Naive thymus-derived CD8-positive, alpha-beta T cell (primary cell): ENCODE results near the gene GNA12. TPM values are rescaled to one million over a fixed set of nuclear protein-coding genes. Genes with fewer than 3 reads are reported as not detected.
A peak's percentile ranks its signal among the peaks of the same experiment; 100 is the strongest.

Source experiments
- ATAC-seq, 2 donors: fragments of 150-1000 bp; cut with Tn5 transposase in 1 of 2; sonication (Bioruptor Pico), chemical (Tn5 transposase) in 1 of 2; 1 replicate in 1 of 2; 2 replicates in 1 of 2; pipeline ENCODE4 v1.10.0; 2021; ENCODE audit warnings: mild to moderate bottlenecking in 2 of 2, moderate library complexity in 2 of 2
- POLR2A ChIA-PET: fragments of 350-600 bp; sonication (Branson Sonifier 250); formaldehyde crosslinking; loops from one replicate; lab custom pipeline; 2021; ENCODE audit warnings: antibody characterized with exemption; lab: Charles Lee
- DNase-seq, 10 donors: peaks; one replicate each; pipeline versions ENCODE4 v3.0.0 to v3.0.0-alpha.2; 2020 to 2022
- H3K27ac Mint-ChIP-seq, 10 donors: one replicate each; pipeline ENCODE4 v1.8.0; 2020 to 2022; ENCODE audit warnings: mild to moderate bottlenecking in 10 of 10, mixed read lengths in 10 of 10, moderate library complexity in 4 of 10, inconsistent platforms in 1 of 10
- H3K27me3 Mint-ChIP-seq, 5 donors: one replicate each; pipeline ENCODE4 v1.8.0; 2021 to 2022; ENCODE audit warnings: mixed read lengths in 5 of 5
- H3K36me3 Mint-ChIP-seq, 3 donors: one replicate each; pipeline ENCODE4 v1.8.0; 2020 to 2022; ENCODE audit warnings: mixed read lengths in 3 of 3, mild to moderate bottlenecking in 2 of 3, inconsistent platforms in 1 of 3
- H3K4me1 Mint-ChIP-seq, 4 donors: one replicate each; pipeline ENCODE4 v1.8.0; 2021 to 2022; ENCODE audit warnings: mixed read lengths in 4 of 4
- H3K4me3 Mint-ChIP-seq, 10 donors: one replicate each; pipeline ENCODE4 v1.8.0; 2020 to 2022; ENCODE audit warnings: mild to moderate bottlenecking in 10 of 10, mixed read lengths in 10 of 10, moderate library complexity in 6 of 10, inconsistent platforms in 1 of 10
- H3K9me3 Mint-ChIP-seq, 9 donors: one replicate each; pipeline ENCODE4 v1.8.0; 2020 to 2022; ENCODE audit warnings: mixed read lengths in 9 of 9, mild to moderate bottlenecking in 3 of 9, inconsistent platforms in 1 of 9, moderate library complexity in 1 of 9
- polyA plus RNA-seq, 3 donors: library from polyadenylated mRNA; unstranded; fragments of 300-500 nt; fragmentation: Illumina TruSeq; gene quantifications; one replicate each; pipeline ENCODE4 v1.2.3, GENCODE V29; 2021
- total RNA-seq, 8 experiments: library from RNA in 2 of 8; stranded (reverse) in 2 of 8; gene quantifications; one replicate each; pipeline ENCODE4 v1.2.3 and lab custom pipeline; 2021 to 2026

The GNA12 gene
- total RNA-seq: 10 to 100 TPM; 18.7 to 21.4 TPM
- 10 to 100 TPM in 1 of 3 donors, 1 to 10 TPM in 2; 4.6 to 13.7 (median 8.5) TPM for polyA plus RNA-seq
- total RNA-seq (lab: John Stamatoyannopoulos, UW): 18.6 to 39.7 (median 29.7) reads per million in 6 experiments

- H3K9me3 Mint-ChIP-seq: no peaks in the 10 kb centered on the region
- peak within 1 kb of the TSS; percentile 55 to 91 (median 84) for H3K27ac Mint-ChIP-seq
- POLR2A ChIA-PET: interaction anchor here (0.8 kb wide), 1 partner anchor 14 kb away, joined by 3 read pairs; no protein-coding TSS in a partner anchor
- H3K27me3 Mint-ChIP-seq: no peaks in the 10 kb centered on the region
- peaks cover 0 to 5% (median 4%) of the 10 kb centered on the region in 3 donors for H3K36me3 Mint-ChIP-seq
- peaks cover 13 to 45% (median 37%) of the 10 kb centered on the region in 4 donors for H3K4me1 Mint-ChIP-seq
- DNase-seq: peak; percentile 91 to 99 (median 98)
- H3K4me3 Mint-ChIP-seq: peak within 1 kb of the TSS; percentile 79 to 97 (median 92)
- peak; percentile 91 to 93 for ATAC-seq
These were observed at the start of gene GNA12 for GRCh38 chr7:2844153-2845033. Gene GNA12 (minus strand): TSS chr7:2844308. CDS start chr7:2844161, 147 bp downstream.

- Mint-ChIP-seq H3K4me1 (peaks cover 11 to 30% (median 27%) of the 10 kb centered on the region in 4 donors), H3K36me3 (no peaks in the 10 kb centered on the region), H3K4me3 (peak overlapping the region in 9 of 10 donors; percentile 60 to 91 (median 80)), H3K9me3 (peaks cover 0 to under 1% (median 0%) of the 10 kb centered on the region in 9 donors), H3K27ac (peak overlapping the region in 9 of 10 donors; percentile 53 to 90 (median 82)), H3K27me3 (no peaks in the 10 kb centered on the region)
- peak in 1 of 2 donors; percentile 68 for ATAC-seq
- POLR2A ChIA-PET: interaction anchor here (0.6 kb wide), 2 partner anchors 8 to 148 kb away, joined by 3 read pairs; no protein-coding TSS in a partner anchor
- DNase-seq: peak in 3 of 10 donors; percentile 12 to 19 (median 14)
These were observed 49.3 kb upstream of the GNA12 start for GRCh38 chr7:2893411-2893861.

GRCh38 chr7:2892549-2892948 lies 48.4 kb upstream of the GNA12 start:
- DNase-seq (no peak), ATAC-seq (no peak)
- Mint-ChIP-seq H3K36me3 (no peaks in the 10 kb centered on the region), H3K4me3 (peak overlapping the region in 6 of 10 donors; percentile 14 to 56 (median 33)), H3K27me3 (no peaks in the 10 kb centered on the region), H3K27ac (peak overlapping the region in 9 of 10 donors; percentile 29 to 90 (median 56)), H3K4me1 (peaks cover 11 to 30% (median 27%) of the 10 kb centered on the region in 4 donors), H3K9me3 (no peaks in the 10 kb centered on the region)
- POLR2A ChIA-PET: interaction anchor here (0.7 kb wide), 1 partner anchor 87 kb away, joined by 3 read pairs; no protein-coding TSS in a partner anchor

GRCh38 chr7:2887816-2888215 lies 43.7 kb upstream of the GNA12 start:
- H3K9me3 Mint-ChIP-seq: no peaks in the 10 kb centered on the region
- no peak overlapping the region for H3K27ac Mint-ChIP-seq
- no peaks in the 10 kb centered on the region for H3K27me3 Mint-ChIP-seq
- no peaks in the 10 kb centered on the region for H3K36me3 Mint-ChIP-seq
- POLR2A ChIA-PET: no interaction called here
- peaks cover 6 to 18% (median 9%) of the 10 kb centered on the region in 4 donors for H3K4me1 Mint-ChIP-seq
- DNase-seq: no peak
- ATAC-seq: no peak
- no peak overlapping the region for H3K4me3 Mint-ChIP-seq

GRCh38 chr7:2886900-2887299 lies 42.8 kb upstream of the GNA12 start:
- ATAC-seq (peak; percentile 72 to 81), DNase-seq (peak in 9 of 10 donors; percentile 30 to 83 (median 47))
- Mint-ChIP-seq H3K9me3 (no peaks in the 10 kb centered on the region), H3K36me3 (no peaks in the 10 kb centered on the region), H3K4me3 (peak overlapping the region in 1 of 10 donors; percentile 6), H3K27me3 (no peaks in the 10 kb centered on the region), H3K4me1 (peaks cover 3 to 14% (median 6%) of the 10 kb centered on the region in 4 donors), H3K27ac (peak overlapping the region in 1 of 10 donors; percentile 0)
- POLR2A ChIA-PET: no interaction called here

- POLR2A ChIA-PET: no interaction called here
- Mint-ChIP-seq H3K36me3 (no peaks in the 10 kb centered on the region), H3K27ac (peak overlapping the region in 3 of 10 donors; percentile 21 to 71 (median 38)), H3K4me1 (peaks cover 3 to 14% (median 6%) of the 10 kb centered on the region in 4 donors), H3K27me3 (no peaks in the 10 kb centered on the region), H3K4me3 (peak overlapping the region in 1 of 10 donors; percentile 42), H3K9me3 (no peaks in the 10 kb centered on the region)
- DNase-seq (no peak), ATAC-seq (no peak)
These were observed 42.3 kb upstream of the GNA12 start for GRCh38 chr7:2886391-2886790.

GRCh38 chr7:2884161-2884560 lies 40.1 kb upstream of the GNA12 start:
- H3K4me3 Mint-ChIP-seq: no peak overlapping the region
- peaks cover 10 to 31% (median 17%) of the 10 kb centered on the region in 4 donors for H3K4me1 Mint-ChIP-seq
- no peaks in the 10 kb centered on the region for H3K36me3 Mint-ChIP-seq
- no peak for DNase-seq
- POLR2A ChIA-PET: no interaction called here
- no peaks in the 10 kb centered on the region for H3K9me3 Mint-ChIP-seq
- H3K27ac Mint-ChIP-seq: peak overlapping the region in 1 of 10 donors; percentile 75
- H3K27me3 Mint-ChIP-seq: no peaks in the 10 kb centered on the region
- ATAC-seq: no peak

- no peaks in the 10 kb centered on the region for H3K36me3 Mint-ChIP-seq
- DNase-seq (no peak), ATAC-seq (no peak)
- H3K9me3 Mint-ChIP-seq: no peaks in the 10 kb centered on the region
- H3K4me1 Mint-ChIP-seq: peaks cover 15 to 41% (median 27%) of the 10 kb centered on the region in 4 donors
- POLR2A ChIA-PET: no interaction called here
- no peak overlapping the region for H3K4me3 Mint-ChIP-seq
- no peaks in the 10 kb centered on the region for H3K27me3 Mint-ChIP-seq
- no peak overlapping the region for H3K27ac Mint-ChIP-seq
These were observed 39.0 kb upstream of the GNA12 start for GRCh38 chr7:2883101-2883500.

- ATAC-seq (no peak), DNase-seq (no peak)
- POLR2A ChIA-PET: no interaction called here
- no peak overlapping the region for H3K4me3 Mint-ChIP-seq
- no peak overlapping the region for H3K27ac Mint-ChIP-seq
- no peaks in the 10 kb centered on the region for H3K27me3 Mint-ChIP-seq
- H3K9me3 Mint-ChIP-seq: no peaks in the 10 kb centered on the region
- no peaks in the 10 kb centered on the region for H3K36me3 Mint-ChIP-seq
- peaks cover 15 to 42% (median 31%) of the 10 kb centered on the region in 4 donors for H3K4me1 Mint-ChIP-seq
These were observed 38.0 kb upstream of the GNA12 start for GRCh38 chr7:2882111-2882510.

- no peaks in the 10 kb centered on the region for H3K9me3 Mint-ChIP-seq
- no peaks in the 10 kb centered on the region for H3K36me3 Mint-ChIP-seq
- DNase-seq: no peak
- no peak overlapping the region for H3K4me3 Mint-ChIP-seq
- ATAC-seq: no peak
- H3K27ac Mint-ChIP-seq: peak overlapping the region in 5 of 10 donors; percentile 22 to 80 (median 37)
- H3K27me3 Mint-ChIP-seq: no peaks in the 10 kb centered on the region
- H3K4me1 Mint-ChIP-seq: peaks cover 17 to 32% (median 28%) of the 10 kb centered on the region in 4 donors
- POLR2A ChIA-PET: interaction anchor here (0.6 kb wide), 1 partner anchor 103 kb away, joined by 4 read pairs; no protein-coding TSS in a partner anchor
These were observed 36.9 kb upstream of the GNA12 start for GRCh38 chr7:2880874-2881533.

GRCh38 chr7:2880051-2880450 lies 35.9 kb upstream of the GNA12 start:
- Mint-ChIP-seq H3K4me1 (peaks cover 18 to 35% (median 30%) of the 10 kb centered on the region in 4 donors), H3K9me3 (no peaks in the 10 kb centered on the region), H3K27me3 (no peaks in the 10 kb centered on the region), H3K36me3 (no peaks in the 10 kb centered on the region), H3K4me3 (peak overlapping the region in 1 of 10 donors; percentile 33), H3K27ac (peak overlapping the region in 5 of 10 donors; percentile 30 to 53 (median 36))
- no peak for ATAC-seq
- no peak for DNase-seq
- POLR2A ChIA-PET: no interaction called here

- Mint-ChIP-seq H3K4me1 (peaks cover 18 to 40% (median 33%) of the 10 kb centered on the region in 4 donors), H3K9me3 (no peaks in the 10 kb centered on the region), H3K27ac (peak overlapping the region in 5 of 10 donors; percentile 66 to 86 (median 82)), H3K4me3 (peak overlapping the region in 8 of 10 donors; percentile 46 to 73 (median 64)), H3K27me3 (no peaks in the 10 kb centered on the region), H3K36me3 (no peaks in the 10 kb centered on the region)
- DNase-seq: no peak
- POLR2A ChIA-PET: no interaction called here
- ATAC-seq: no peak
These were observed 35.2 kb upstream of the GNA12 start for GRCh38 chr7:2879354-2879753.
